ENCODE results near the gene GNAL.

Gene GNAL

GRCh38 chr18:11729556-11729955 lies 40.5 kb downstream of the GNAL start:
- no peak for DNase-seq

DNA sequence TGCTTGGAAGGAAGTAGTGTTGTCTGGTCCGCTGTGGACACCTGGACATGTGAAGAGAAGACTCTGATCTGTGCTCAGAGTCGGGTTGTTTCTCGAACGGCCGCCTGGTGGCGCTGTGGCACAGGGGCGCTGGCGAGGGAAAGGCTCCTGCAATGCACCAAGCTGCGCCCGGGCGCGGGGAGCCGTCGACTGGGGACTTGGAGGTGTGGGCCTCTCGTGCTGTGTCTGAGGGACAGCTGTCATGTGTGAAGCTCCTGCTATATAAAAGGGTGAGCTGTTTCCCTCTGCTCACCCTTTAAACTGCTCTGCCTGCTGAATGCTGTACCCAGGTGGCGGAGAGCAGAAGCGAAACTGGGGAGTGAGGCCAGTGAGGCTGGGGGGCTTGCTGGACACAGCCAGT lies 44.0 kb downstream of the GNAL start:
- DNase-seq, result no peak

DNA sequence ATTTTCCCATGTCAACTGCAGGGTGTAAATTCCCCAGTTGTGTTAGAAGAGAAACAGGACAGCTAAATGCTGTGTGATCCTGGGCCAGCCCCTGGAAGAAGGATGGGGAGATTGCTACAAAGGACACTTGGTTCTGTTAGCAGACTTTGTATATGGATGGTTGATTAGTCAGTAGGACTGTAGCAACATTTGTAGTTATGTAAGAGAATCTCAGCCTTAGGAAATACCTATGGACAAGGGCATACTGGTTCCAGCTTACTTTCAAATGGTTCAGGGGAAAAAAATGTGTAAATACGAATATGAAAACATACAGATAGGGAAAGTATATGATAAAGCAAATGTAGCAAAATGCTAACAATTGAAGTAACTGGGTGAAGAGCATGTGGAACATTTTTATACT lies 47.6 kb downstream of the GNAL start:
- DNase-seq, result no peak

DNA sequence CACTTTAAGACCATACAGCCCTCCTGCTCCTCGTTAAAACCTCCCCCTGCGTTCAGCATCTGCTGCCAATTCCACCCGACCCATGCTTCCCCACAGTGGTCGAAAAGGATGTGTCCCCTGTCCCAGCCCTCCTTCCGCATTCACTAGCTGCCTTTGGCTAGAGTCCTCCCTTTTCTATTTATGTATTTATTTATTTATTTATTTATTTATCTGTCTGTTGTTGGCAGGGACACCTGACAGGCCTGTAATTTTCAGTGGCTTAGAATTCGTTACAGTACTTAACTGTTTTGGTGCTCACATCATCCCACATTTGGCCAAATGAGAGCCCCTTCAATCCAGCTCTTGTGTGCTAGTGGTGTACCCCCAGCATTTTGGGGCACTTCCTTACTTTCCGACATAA lies 50.8 kb downstream of the GNAL start:
- DNase-seq, result no peak

DNA sequence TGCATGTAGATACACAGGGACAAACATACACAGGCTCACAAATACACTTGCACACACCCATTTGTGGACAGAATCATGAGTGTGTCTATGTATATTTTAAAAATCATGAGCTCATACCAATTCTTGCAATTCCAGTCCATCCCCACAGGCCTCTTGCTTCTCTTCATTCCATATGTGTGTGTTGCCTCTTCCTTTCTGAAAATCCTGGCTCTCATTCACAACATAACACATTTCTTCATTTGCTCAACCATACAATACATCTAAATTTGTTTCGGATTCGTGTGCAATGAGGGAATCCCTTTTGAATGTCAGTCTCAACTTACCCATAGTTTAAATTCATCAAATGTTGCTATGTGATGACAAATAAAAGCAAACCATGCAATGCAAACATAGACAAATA lies 51.4 kb downstream of the GNAL start:
- DNase-seq, result no peak

GRCh38 chr18:11741505-11742145 lies 52.6 kb downstream of the GNAL start:
- DNase-seq, result no peak

GRCh38 chr18:11745521-11745920 lies 56.5 kb downstream of the GNAL start:
- no peak for DNase-seq

DNA sequence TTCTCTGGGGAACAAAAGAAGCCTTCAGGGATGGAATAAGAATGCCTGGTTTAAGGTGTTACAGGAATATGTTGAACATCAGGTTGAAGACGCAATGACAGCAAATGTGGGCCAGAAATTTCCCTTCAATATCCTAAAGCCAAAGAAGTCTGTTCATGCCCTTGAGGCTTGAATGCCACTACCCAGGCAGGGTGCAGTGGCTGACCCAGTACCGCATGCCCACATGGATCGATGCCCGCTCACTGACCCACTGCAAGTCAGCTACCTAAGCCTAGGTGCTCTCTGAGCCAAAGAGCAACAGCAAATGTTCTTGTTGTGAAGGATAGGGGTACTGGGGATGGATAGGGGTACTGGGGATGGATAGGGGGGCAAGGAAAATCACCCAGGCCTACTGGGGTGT lies 58.2 kb downstream of the GNAL start:
- DNase-seq, result no peak

DNA sequence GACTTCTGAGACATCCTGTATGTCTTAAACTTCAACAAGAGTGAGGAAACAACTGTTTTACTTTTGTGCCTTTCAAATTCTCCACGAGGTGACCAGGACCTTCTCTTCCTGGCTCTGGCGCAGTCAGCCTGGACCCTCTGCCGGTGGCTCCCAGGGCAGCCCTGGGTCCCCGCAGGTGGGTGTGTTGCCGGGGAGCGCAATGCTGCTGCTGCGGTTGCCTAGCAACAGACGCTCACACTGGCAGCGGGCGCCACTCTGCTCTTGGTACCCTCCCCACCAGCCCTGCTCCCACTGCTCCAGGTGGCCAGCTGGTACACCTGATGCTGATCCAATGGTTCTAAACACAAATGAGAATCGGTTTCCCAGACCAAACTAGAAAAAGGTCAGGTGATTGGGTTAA lies 58.7 kb downstream of the GNAL start:
- no peak for DNase-seq

- no peak for DNase-seq
These were observed 60.2 kb downstream of the GNAL start for GRCh38 chr18:11749305-11749704.

GRCh38 chr18:11750171-11750570 lies 61.1 kb downstream of the GNAL start:
- DNase-seq, result no peak

GRCh38 chr18:11750581-11751310 lies 61.7 kb downstream of the GNAL start:
- no peak for DNase-seq

DNA sequence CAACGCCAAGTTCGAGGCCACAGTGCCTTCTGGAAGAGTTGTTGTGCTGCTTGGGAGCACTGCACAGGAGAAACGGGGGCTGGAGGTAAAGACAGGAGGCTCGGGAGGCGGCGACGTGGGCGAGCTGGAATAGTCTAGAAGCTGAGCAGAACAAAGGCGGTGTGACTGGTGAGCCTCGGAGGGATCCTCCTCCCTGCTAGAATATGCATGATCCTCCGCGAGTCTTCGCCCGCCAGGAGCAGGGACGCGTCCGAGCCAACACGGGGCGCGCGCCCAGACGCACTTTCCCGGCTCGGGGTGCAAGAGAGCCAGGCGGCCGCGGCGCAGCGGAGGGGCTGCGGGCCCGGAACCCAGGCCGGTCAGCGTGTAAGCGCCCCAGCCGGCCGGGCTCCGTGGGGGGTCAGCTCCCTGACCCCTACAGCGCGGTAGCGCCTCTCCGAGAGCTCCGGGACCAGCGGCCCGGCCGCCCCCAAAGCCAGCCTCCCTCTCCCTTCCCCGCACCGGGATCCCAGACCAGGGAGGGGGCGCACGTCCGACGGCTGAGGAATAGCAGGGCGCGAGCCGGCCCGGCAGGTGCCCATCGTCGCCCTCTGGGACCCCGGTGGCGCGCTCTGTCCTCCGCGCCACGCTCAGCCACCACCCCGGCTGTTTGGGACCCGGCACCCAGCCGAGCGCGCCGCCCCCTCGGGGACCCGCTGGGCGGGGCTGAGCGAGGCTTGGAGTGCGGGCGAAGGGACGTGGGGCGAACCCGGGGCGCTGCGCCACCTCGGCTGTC lies 62.5 kb downstream of the GNAL start:
- DNase-seq, result no peak

- DNase-seq, result no peak
These were observed 63.2 kb downstream of the GNAL start for GRCh38 chr18:11752116-11752911.

DNA sequence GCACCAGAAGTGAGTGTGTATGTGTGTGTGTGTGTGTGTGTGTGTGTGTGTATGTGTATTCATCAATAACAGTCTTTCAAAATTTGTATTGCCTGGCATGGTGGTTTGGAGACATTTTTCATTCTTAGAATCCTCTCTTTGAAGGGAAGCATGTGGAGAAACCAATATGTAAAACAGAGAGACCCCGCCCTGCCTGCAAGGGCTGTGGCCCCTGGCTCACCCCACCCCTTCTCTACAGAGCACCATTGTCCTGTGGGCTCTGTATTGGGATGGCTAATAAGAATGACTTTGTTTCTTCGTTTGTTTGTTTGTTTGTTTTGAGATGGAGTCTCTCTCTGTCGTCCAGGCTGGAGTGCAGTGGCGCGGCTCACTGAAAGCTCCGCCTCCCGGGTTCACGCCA lies 65.9 kb downstream of the GNAL start:
- no peak for DNase-seq

GRCh38 chr18:11757084-11757590 lies 68.1 kb downstream of the GNAL start:
- no peak for DNase-seq

DNA sequence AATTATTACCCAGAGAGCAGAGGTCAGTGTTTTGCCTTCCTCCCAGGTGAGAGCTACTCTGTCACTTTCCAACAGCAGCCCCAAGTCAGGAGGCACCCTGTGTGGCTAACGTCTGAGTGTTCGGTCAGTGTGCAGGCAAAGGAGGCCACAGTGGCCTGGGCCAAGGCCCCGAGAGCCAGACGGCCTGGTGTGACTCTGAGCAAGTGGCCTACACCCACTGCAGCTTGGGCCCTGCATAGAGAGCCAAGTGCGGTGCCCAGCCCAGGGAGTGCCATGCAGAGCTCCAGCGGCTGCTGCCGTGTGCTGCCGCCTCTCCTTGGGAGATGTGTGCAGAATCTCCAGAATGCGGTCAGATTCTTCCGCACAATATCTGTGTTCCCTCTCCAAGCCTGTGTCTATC lies 70.4 kb downstream of the GNAL start:
- DNase-seq, result no peak

GRCh38 chr18:11760498-11761167 lies 71.6 kb downstream of the GNAL start:
- no peak for DNase-seq

GRCh38 chr18:11761553-11761952 lies 72.5 kb downstream of the GNAL start:
- no peak for DNase-seq

- no peak for DNase-seq
These were observed 73.4 kb downstream of the GNAL start for GRCh38 chr18:11762429-11762828.

DNA sequence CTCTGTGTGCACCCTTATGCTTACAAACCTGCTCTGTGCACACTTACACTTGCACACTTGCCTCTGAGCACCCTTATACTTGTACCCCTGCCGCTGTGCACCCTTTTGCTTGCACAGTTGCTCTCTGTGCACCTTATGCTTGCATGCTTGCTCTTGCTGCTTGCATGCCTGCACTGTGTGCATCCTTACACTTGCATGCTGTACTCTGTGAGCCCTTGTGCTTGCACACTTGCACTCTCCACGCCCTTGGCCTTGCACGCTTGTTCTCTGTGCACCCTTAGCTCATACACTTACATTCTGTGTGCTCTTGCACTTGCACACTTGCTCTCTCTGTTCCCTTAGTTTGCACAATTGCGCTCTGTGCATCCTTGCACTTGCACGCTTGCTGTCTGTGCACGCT lies 78.3 kb downstream of the GNAL start:
- no peak for DNase-seq

- no peak for DNase-seq
These were observed 78.9 kb downstream of the GNAL start for GRCh38 chr18:11767935-11768334.

Data from amniotic stem cell (primary cell).